ENCODE data around the gene OR10G4.

DNA sequence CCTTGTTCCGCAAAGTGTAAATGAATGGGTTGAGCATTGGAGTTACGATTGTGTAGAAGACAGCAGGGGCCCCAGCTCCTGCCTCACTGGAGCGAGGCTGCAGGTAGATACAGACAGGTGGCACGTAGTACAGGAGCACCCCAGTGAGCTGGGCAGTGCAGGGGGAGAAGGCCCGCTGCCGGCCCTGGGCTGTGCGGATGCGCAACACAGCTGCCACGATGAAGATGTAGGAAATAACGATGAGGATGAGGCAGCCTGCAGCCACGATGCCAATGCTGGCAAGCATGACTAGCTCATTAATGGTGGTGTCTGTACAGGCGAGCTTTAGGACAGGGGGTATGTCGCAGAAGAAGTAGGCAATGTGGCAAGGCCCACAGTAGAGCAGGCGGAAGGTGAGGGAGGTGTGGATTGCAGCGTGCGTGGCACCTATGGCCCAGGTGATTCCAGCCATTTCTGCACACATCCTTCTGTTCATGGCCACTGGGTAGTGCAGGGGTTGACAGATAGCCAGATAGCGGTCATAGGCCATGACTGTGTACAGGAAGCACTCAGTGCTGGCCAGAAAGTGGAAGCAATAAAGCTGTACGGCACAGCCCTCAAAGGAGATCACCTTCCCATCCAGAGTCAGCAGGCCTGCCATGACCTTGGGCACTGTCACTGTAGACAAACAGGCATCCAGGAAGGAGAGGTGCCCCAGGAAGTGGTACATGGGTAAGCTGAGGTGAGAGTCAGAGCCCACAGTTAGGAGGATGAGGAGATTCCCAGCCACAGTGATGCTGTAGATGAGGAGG is 35.8 kb upstream of the OR10G4 start:
- TF ChIP-seq, protein P1, sequence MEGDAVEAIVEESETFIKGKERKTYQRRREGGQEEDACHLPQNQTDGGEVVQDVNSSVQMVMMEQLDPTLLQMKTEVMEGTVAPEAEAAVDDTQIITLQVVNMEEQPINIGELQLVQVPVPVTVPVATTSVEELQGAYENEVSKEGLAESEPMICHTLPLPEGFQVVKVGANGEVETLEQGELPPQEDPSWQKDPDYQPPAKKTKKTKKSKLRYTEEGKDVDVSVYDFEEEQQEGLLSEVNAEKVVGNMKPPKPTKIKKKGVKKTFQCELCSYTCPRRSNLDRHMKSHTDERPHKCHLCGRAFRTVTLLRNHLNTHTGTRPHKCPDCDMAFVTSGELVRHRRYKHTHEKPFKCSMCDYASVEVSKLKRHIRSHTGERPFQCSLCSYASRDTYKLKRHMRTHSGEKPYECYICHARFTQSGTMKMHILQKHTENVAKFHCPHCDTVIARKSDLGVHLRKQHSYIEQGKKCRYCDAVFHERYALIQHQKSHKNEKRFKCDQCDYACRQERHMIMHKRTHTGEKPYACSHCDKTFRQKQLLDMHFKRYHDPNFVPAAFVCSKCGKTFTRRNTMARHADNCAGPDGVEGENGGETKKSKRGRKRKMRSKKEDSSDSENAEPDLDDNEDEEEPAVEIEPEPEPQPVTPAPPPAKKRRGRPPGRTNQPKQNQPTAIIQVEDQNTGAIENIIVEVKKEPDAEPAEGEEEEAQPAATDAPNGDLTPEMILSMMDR (IDR thresholded peaks at IDR 0.05; ENCODE audit: low read depth, low read length) = no peak
- no peak for TF ChIP-seq POLR2A (IDR thresholded peaks at IDR 0.05; ENCODE audit: extremely low read depth, insufficient read length)
- TF ChIP-seq, protein P2, sequence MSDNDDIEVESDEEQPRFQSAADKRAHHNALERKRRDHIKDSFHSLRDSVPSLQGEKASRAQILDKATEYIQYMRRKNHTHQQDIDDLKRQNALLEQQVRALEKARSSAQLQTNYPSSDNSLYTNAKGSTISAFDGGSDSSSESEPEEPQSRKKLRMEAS (IDR thresholded peaks at IDR 0.05; ENCODE audit: low read depth, low read length) = no peak
